ENCODE results near the gene LMCD1. TPM values are rescaled to one million over a fixed set of nuclear protein-coding genes. Genes with fewer than 3 reads are reported as not detected.
A peak's percentile ranks its signal among the peaks of the same experiment; 100 is the strongest.

Gene LMCD1
- total RNA-seq, 2 donors from 2014 or later, result 5.8 to 7.1 TPM

DNA sequence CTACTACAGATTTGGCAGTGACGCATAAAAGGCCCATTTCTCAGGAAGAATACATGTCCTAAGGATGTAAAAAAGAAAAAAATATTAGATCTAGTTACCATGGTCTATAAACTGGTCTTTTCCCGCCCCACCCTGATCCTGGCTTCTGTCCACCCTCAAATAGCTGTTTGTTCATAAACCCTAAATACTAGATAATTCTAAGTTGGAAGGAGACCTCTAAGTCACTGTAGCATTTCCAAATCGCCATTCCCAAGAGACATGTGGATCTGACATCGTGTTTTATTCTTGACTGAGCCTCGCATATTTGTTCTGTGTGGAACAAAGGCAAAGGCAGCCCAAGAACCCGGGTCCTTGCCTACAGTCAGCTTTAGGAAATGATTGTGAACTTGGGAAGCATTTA lies 49.0 kb downstream of the LMCD1 start:
- ATAC-seq, result no peak
- intact Hi-C loops (cut with DNase I, micrococcal nuclease), result no loop called here
- no peak for DNase-seq

DNA sequence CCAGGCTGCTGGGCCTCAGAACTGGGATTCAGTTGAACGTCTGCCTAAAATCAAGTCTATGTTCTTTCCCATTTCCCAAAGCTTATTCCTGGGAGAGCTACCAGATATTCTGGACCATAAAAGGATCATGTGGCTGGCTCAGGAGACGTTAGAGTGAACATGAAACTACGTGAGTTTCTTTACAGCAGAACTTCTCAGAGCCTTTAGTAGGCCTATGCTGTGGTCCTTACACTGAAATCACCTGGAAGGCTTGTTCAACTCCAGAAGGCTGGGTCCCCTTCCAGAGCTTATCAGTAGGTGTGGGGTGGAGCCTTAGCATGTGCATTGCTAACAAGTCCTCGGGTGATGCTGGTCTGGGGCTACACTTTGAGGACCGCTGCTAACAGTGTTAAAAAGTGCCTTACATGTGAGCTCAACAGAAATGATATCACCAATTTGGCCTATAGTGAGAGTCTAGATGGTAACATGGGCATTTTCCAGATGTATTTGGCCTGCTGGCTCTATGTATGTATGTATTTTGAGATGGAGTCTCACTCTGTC lies 50.7 kb downstream of the LMCD1 start:
- no peak for ATAC-seq
- intact Hi-C loops (cut with DNase I, micrococcal nuclease), result no loop called here
- DNase-seq, result no peak

DNA sequence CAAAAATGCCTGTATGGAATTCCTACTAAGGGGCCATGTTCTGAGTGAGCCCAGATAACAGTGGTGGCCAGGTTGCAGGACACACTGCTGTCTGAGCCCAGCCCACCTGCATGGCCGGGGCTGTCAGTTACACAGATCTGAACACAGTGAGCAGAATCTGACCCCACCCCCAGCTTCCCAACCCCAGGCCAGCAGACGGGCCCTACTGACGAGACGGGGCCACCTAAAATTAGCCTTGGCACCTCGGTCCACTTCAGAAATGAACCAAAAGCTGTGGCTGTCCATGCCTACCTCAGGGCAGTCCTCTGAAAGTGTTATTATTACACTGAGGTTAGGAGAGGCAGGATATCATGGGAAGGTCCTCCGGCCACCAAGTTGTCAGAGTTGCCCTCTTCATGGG lies 51.8 kb downstream of the LMCD1 start:
- intact Hi-C loops (cut with DNase I, micrococcal nuclease), result no loop called here
- no peak for DNase-seq
- no peak for ATAC-seq

DNA sequence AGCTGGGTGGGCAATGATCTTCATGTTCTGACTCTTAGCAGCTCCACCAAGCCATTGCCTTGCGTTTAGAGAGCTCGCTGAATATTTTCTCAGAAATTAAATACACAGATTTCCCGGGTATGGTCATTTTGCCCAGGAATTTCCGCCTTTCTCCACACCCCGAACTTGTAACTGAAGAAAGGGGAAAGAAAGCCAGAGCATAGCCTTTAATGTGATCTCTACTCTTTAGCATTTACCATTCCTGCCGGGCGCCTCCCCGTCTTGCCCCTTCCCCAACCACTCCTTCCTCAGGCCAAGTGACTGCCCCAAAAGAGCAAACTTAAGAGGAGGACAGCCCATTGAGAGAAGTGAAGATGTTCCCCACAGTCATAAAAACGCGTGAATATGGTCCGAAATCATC lies 53.1 kb downstream of the LMCD1 start:
- intact Hi-C loops (cut with DNase I, micrococcal nuclease), result no loop called here
- no peak for DNase-seq
- ATAC-seq, result no peak

DNA sequence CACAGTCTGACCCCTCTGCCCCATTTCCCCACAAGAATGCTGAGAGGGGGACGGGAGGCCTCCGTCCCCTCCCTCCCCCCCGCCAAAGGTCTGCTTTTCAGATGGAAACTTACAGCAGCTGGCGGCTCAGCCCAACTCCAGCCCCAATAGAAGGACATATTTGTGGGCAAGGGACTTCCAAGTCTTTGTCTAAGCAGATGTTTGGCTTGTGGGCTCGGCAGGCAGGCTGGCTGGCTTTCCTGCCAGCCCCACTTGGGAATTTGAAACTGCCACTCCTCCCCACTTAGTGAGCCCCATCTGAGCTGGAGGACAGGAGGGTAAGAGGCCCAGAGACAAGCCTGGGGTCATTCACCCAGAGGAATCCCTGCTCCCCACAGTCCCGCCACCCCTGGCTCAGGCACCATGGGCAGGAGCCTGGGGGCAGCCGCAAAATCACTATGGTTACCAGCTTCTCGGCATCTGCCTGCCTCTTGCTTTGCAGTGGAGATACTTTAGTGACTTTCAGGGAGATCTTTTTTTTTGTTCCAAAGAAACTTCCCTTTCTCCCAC lies 53.6 kb downstream of the LMCD1 start:
- intact Hi-C loops (cut with DNase I, micrococcal nuclease), result no loop called here
- DNase-seq (no peak), ATAC-seq (no peak)

DNA sequence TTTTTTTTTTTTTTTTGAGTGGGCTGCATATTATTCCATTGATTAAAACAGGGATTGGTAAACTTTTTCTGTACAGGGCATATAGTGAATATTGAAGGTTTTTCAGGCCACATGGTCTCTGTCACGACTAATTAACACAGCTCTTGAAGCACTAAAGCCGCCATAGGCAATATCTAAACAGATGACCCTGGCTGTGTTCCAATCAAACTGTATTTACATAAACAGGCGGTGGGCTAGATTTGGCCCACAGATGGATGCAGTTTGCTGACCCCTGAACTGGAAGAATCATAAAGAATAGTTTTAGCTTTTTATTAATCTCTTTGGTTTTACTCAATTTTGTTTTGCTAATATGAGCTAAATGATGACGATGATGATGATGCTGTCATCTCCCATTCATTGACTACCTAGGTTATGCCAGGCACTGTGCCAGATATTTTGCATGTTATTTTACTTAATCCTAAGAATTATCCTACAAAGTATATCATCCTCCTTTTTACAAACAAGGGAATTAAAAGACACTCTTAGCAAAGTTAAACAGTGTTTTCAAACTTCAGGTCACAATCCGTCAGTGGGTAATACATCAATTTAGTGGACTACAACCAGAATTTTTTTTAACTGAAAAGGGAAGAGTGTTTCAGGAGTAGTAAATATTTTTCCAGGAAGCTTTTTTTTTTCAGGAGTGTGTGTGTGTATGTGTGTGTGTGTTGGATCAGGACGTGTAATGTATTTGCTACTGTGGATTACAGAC lies 54.3 kb downstream of the LMCD1 start:
- intact Hi-C loops (cut with DNase I, micrococcal nuclease), result no loop called here
- no peak for ATAC-seq
- no peak for DNase-seq

DNA sequence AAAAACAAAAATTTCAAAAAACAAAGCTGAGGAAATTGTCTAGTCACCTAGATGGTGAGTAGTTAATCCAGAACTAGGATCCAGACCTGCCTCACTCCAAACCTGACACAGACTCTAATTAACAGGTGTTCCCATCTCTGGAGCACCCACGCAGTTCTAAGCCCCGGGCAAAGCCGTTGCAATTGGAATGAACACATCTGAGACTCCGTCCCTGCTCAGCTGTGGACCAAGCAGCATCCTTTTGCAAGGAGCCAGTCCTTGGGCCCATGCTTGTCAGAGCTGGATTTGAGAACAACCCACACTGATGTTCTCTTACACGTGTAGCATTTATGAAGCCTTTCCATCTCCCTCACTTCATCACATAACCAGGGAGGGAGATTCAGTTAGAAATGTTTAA lies 54.8 kb downstream of the LMCD1 start:
- intact Hi-C loops (cut with DNase I, micrococcal nuclease), result no loop called here
- DNase-seq (no peak), ATAC-seq (no peak)

DNA sequence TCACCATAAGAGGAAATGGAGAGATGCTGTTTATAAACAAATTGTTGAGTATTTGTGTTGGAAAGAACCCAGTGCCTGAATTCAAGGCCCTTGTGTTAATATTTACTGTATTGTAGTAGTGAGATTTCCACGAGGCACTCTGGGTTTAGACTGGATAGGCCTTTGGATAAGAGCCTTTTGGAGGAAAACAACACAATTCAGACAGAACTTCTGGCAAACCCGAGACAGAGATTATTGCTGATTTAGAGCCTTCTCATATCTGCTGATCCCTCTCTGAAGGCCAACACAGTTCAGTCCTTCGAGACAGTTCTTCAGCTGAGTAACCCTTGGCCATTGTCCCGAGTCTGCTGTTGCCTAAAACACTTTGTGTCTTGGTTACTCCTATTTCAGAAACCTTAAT lies 55.7 kb downstream of the LMCD1 start:
- no peak for ATAC-seq
- no peak for DNase-seq
- intact Hi-C loops (cut with DNase I, micrococcal nuclease), result no loop called here

DNA sequence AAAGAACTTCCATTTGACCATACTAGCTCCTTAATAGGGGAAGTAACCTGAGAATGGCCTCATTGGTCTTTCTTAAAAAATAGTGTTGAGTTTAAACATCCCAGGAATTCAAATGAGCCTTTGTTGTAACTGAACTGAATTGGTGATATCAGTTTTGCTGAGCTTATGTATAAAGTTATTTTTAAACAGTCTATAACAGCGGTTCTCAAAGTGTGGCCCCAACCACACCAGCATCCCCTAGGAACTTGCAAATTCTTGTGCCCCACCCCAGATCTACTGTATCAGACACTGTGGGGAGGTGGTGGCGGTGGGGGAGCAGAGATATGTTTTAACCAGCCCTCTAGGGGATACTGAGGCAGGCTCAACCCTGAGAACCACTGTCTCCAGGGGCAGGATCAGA lies 57.0 kb downstream of the LMCD1 start:
- no peak for ATAC-seq
- intact Hi-C loops (cut with DNase I, micrococcal nuclease), result no loop called here

DNA sequence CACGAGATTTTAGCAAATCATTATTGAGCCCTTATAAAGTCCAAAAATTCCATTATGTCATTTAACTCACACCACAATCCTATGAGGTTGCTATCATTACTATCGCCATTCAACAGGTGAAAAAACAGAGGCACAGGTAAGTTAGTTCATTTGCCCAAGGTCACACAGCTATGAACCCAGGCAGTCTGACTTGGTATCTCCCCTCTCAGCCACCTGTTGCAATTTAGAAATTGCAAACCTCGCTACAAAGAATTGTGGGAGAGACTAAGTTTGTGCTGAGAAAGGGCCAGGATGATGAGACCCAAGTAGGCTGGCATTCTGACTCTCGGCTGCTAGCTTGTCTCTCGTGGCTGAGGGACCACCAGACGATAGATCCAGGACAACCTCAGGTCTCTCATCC lies 57.7 kb downstream of the LMCD1 start:
- intact Hi-C loops (cut with DNase I, micrococcal nuclease), result no loop called here
- ATAC-seq (no peak), DNase-seq (no peak)

More for the DNA sequence above, 57.0 kb downstream of the LMCD1 start:
- no peak for DNase-seq

DNA sequence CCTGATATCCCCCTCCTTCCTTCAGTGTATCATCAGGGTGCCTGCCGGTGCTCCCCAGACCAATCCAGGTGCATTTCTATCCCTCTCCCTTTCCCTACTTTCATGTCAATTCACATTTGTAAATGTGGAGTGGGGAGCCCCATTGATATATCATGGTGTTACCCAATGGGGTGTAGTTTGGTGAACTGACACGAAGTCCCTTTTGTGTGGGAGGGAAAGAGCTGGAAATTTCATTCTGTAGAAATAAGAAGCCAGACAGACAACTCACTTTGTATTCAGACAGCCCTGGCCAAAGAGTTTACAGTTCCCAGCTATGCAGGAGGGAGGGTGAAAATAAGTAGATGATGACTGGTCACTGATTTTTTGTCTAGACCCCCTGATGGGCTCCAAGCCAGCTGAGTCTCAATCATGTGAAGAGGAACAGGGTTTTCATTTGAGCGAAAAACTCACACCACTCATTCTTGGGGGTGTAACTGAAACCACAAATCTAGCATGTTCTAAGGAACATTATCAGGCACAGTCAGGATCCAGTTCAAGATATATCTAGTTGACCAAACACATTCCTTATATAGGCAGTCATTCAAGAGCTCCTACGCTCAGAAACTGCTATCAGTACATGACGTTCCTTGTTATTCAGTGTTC lies 58.9 kb downstream of the LMCD1 start:
- DNase-seq, result no peak
- intact Hi-C loops (cut with DNase I, micrococcal nuclease), result no loop called here
- no peak for ATAC-seq

DNA sequence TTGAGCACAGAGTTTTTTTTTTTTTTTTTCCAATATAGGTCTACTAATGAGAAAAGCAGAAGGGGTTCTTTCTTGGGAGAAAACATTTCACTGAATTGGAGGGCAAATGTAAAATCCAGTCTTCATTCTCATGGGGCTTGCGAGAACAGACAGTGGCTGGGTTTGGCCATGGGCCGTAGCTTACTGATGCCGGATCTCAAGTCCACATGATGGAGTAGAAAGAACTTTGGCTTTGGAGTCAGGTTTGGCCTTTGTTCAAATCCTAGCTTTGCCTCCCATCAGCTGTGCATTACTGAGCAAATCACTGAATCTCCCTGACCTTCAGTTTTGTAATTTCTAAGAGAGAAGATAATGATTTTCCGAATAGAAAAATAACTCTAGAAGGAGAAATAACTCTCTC lies 59.7 kb downstream of the LMCD1 start:
- ATAC-seq (no peak), DNase-seq (no peak)
- intact Hi-C loops (cut with DNase I, micrococcal nuclease), result no loop called here

DNA sequence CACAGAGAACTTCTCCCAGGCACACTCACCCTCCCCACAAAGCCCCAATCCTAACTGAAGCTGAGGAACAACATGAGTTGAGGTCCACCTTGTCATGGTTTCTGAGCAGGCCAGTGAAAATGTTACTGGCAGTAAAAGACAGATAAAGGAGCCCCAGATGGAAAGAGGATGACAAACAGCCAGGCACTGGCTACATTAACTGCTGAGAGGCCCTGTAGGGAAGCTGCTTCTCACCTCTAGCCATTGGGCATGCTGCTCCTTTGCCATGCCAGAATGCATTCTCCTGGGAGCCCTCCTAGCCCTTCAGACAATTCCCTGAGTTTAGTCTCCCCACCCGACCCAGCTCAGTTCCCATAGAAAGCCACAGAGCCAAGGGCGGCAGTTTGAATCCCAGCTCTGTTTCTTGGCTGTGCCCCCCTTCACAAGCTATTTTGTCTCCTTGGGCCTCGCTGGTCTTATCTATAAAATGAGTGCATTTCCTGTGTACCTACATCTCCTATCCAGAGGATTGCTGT lies 60.5 kb downstream of the LMCD1 start:
- ATAC-seq, result no peak
- intact Hi-C loops (cut with DNase I, micrococcal nuclease), result no loop called here
- DNase-seq, result no peak

DNA sequence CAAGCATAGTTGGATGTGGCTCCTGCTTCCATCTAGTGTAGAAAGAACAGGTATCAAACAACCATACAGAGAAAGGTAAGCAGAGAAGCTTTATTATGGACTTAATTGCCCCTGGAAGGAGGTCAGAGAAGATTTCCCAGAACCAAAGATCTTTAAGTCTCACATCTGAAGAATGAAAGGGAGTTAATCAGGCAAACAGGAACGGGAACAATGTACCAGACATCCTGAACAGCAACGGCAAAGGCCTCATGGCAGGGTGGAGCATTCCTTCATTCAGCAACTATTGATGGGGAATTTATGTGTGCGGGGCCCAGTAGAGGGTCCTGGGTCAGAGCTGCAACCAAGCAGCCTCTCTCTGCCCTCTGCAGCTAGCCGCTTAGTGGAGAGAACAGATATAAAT lies 61.5 kb downstream of the LMCD1 start:
- intact Hi-C loops (cut with DNase I, micrococcal nuclease), result no loop called here
- DNase-seq (no peak), ATAC-seq (no peak)

DNA sequence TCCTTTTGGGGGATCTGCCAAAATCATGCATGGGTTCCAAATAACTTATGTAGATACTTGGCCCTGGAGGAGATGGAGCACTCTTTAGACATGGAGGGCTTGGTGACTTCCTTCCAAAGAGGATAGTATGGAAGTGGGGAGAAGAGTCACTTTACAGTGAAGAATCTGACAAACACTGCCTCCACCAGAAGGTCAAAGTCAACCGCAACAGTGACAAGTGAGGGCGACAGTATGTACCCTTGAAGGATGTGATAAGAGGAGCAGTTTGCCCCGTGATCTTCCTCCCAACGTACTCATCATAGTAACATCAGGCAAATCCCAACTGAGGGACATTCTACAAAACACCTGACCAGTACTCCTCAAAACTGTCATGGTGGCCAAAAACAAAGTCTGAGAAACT lies 62.0 kb downstream of the LMCD1 start:
- intact Hi-C loops (cut with DNase I, micrococcal nuclease), result no loop called here
- ATAC-seq (no peak), DNase-seq (no peak)

DNA sequence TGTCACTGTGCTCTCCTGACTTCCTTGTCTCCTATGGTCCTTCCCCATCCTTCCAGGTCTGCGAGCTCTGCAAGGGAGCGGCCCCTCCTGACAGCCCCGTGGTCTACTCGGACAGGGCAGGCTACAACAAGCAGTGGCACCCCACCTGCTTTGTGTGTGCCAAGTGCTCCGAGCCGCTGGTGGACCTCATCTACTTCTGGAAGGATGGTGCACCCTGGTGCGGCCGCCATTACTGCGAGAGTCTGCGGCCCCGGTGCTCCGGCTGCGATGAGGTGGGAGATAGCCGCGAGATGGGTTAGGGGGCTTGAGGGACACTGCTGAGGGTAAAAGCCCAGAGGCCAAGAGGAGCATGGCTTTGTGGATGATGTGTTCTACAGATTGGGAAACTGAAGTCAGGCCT lies 63.8 kb downstream of the LMCD1 start:
- intact Hi-C loops (cut with DNase I, micrococcal nuclease), result no loop called here
- no peak for ATAC-seq

DNA sequence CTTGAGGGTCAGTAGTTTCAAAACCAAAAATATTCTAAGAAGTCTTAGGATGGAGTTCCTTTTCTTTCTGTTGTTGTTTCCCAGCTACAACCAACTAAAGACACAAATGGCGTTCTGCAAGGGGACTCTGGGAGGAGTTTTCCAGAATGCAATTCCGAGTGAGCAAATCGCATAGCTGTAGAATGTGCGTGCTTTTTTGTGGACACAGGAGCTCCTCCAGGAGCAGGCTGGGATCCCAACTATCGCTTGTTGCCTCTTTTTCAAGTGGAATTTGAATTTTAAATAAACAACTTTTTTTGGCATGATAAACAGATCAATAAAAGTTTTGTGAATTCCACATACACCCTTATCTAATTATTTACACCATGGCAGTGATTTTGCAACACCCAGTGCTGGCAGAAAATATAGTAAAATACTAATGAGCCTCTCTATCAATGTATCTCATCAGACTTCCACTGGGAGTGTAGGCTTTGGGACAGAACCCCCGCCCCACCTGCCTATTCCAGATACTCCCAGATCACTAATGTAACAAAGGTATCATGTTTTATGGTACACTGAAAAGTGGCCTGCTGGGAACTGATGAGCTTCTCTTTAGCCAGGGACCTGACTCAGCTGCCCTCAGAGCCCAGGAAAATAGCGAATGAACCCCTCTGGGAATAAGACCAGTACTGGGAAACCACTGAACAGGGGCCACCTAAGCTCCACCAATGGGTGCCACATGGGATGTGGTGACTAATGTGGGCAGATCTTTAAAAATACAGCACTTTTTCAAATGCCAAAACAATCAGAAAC lies 66.4 kb downstream of the LMCD1 start:
- intact Hi-C loops (cut with DNase I, micrococcal nuclease), result no loop called here
- ATAC-seq, result no peak
- DNase-seq, result no peak

More for the DNA sequence above, 63.8 kb downstream of the LMCD1 start:
- DNase-seq, result no peak

DNA sequence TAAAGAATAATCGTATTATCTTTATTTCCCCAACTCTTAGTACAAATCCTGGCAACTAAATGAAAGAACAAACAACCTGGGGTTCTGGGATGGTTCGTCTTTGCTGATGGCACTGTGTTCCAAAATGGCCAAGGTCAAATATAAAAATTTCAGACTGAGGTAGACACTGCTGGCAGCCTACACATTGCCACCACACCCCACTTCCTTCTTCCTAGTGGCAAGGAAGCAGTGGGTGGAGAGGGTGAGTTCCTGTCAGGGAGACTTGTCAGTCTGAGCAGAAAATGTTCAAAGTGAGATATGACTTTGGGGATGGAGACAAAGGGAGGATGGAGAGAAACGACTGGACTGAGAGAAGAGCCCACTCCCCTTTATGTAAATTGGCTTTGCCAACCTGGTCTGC lies 69.6 kb downstream of the LMCD1 start:
- DNase-seq (no peak), ATAC-seq (peak; percentile 51)
- intact Hi-C loops (cut with DNase I, micrococcal nuclease), result no loop called here

DNA sequence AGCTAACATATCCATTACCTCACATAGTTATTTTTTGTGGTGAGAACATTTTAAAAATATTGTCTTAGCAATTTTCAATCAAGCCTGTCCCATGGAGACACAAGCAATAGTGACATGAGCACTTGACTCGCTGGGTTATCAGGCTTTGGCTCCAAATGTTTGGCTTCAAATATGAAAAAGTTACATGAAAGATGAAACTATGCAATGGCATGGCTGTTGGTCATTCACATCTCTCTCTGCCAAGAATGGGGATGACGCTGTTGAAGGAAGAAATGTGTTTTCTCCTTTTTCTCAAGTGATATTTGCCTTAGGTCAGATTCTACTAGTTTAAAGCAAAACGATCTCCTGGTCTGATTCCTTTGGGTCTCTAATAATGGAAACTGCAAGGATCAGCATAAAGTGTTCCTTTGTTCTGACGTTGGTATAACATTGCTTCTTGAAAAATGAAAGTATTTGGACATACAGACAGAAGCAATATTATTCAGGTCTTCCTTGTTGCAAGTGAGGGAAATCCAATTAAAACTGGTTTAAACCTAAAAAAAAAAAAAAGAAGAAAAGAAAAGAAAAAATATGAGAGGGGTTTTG lies 71.8 kb downstream of the LMCD1 start:
- intact Hi-C loops (cut with DNase I, micrococcal nuclease), result no loop called here
- no peak for DNase-seq
- ATAC-seq, result no peak
